Measurements from ENCODE around the gene PURA.

The PURA gene

DNA sequence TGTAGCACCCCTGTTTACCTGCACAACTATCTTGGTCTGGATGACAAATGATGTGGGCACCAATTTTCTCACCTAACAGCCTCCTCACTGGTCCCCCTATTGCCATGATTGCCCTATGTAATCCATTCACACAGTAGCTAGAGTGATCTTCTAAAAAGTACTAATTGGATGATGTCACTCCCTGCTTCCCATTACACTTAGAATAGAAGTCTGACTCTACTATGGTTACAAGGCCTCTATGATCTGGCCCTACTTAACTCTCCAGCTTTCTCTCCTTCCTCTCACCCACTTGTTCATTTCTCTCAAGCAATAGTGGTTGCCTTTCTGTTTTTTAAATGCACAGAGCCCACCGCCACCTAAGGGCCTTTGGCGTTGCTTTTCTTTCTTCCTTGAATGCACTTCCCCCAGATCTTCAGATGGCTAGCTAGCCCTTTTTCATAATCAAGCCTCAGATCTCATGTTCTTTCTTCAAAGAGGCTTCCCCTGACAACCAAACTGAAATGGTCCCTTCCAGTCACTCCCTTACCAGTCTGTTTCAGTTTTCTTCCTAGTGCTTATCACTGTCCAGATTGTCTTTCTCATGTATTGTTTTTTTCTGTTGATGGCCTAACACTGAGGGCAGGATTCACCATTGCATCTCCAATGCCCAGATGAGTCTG, 20.5 kb downstream of the PURA start:
- TF ChIP-seq RAD21 (IDR thresholded peaks at IDR 0.05; ENCODE audit: low read depth) (no peak), EP300 (IDR thresholded peaks at IDR 0.05; ENCODE audit: borderline replicate concordance) (no peak), TEAD4 (IDR thresholded peaks at IDR 0.05) (no peak)
- TF ChIP-seq, protein P1, sequence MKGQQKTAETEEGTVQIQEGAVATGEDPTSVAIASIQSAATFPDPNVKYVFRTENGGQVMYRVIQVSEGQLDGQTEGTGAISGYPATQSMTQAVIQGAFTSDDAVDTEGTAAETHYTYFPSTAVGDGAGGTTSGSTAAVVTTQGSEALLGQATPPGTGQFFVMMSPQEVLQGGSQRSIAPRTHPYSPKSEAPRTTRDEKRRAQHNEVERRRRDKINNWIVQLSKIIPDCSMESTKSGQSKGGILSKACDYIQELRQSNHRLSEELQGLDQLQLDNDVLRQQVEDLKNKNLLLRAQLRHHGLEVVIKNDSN (IDR thresholded peaks at IDR 0.05): no peak
- TF ChIP-seq, protein P2, sequence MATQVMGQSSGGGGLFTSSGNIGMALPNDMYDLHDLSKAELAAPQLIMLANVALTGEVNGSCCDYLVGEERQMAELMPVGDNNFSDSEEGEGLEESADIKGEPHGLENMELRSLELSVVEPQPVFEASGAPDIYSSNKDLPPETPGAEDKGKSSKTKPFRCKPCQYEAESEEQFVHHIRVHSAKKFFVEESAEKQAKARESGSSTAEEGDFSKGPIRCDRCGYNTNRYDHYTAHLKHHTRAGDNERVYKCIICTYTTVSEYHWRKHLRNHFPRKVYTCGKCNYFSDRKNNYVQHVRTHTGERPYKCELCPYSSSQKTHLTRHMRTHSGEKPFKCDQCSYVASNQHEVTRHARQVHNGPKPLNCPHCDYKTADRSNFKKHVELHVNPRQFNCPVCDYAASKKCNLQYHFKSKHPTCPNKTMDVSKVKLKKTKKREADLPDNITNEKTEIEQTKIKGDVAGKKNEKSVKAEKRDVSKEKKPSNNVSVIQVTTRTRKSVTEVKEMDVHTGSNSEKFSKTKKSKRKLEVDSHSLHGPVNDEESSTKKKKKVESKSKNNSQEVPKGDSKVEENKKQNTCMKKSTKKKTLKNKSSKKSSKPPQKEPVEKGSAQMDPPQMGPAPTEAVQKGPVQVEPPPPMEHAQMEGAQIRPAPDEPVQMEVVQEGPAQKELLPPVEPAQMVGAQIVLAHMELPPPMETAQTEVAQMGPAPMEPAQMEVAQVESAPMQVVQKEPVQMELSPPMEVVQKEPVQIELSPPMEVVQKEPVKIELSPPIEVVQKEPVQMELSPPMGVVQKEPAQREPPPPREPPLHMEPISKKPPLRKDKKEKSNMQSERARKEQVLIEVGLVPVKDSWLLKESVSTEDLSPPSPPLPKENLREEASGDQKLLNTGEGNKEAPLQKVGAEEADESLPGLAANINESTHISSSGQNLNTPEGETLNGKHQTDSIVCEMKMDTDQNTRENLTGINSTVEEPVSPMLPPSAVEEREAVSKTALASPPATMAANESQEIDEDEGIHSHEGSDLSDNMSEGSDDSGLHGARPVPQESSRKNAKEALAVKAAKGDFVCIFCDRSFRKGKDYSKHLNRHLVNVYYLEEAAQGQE (IDR thresholded peaks at IDR 0.05; ENCODE audit: low read depth): no peak

DNA sequence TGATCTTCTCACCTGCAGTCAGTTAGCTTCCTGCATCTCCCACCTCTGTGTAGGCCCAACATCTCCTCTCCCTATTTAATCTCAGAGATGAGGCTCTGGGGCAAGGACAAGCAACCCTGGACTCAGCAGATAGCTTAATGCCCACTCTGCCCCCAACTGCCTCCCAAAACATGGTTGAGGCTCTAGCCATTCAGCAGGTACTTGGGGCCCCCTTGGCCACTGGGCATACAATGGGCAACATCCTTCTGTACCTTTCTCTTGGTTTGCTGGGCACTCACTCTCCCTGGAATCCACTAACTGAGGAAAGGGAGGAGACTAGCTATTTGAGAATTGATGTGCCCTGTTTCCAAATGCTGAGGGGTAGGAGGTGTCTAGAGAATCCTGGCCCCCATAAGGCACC, 21.2 kb downstream of the PURA start:
- TF ChIP-seq TEAD4 (IDR thresholded peaks at IDR 0.05) (no peak), ZBTB7A (IDR thresholded peaks at IDR 0.05; ENCODE audit: low read depth) (no peak), CREB1 (IDR thresholded peaks at IDR 0.05; ENCODE audit: low read depth) (no peak), MAX (IDR thresholded peaks at IDR 0.05) (no peak)

- TF ChIP-seq RAD21 (IDR thresholded peaks at IDR 0.05; ENCODE audit: low read depth): no peak
- TF ChIP-seq TAF1 (IDR thresholded peaks at IDR 0.05; ENCODE audit: low read depth): no peak
- TF ChIP-seq NFIC (IDR thresholded peaks at IDR 0.05): no peak
- no peak for TF ChIP-seq TEAD4 (IDR thresholded peaks at IDR 0.05)
These were observed 22.7 kb downstream of the PURA start for GRCh38 chr5:140136624-140137023.

DNA sequence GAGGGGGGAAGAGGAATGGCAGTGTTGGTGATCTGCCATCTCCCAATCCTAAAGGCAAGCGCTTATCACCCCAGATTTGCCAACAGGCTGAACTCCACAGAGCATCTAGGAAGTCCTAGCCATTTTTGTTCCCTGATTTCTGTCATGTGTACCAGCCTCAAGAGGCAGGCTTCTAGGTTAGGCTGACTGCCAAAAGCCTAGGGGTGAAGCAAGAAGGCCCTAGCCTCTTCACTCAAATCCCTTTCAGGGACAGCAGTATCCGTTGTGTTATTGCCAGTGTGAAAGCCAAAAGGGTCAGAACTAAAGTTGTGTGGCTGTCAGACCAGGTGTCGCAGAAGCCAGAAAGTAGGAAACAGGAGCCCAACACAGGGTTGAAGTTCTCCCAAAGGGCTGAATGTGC, 26.5 kb downstream of the PURA start:
- TF ChIP-seq TCF12 (IDR thresholded peaks at IDR 0.05; ENCODE audit: low read depth): no peak

GRCh38 chr5:140141241-140141640, 27.3 kb downstream of the PURA start:
- TF ChIP-seq ZBTB7A (IDR thresholded peaks at IDR 0.05; ENCODE audit: low read depth) (no peak), EGR1 (IDR thresholded peaks at IDR 0.05) (no peak), FOXM1 (IDR thresholded peaks at IDR 0.05; ENCODE audit: borderline replicate concordance, low read depth) (no peak), TCF12 (IDR thresholded peaks at IDR 0.05; ENCODE audit: low read depth) (no peak), TEAD4 (IDR thresholded peaks at IDR 0.05) (no peak), NFIC (IDR thresholded peaks at IDR 0.05) (no peak), MAX (IDR thresholded peaks at IDR 0.05) (no peak), CEBPB (IDR thresholded peaks at IDR 0.05) (no peak), RAD21 (IDR thresholded peaks at IDR 0.05; ENCODE audit: low read depth) (no peak), EP300 (IDR thresholded peaks at IDR 0.05; ENCODE audit: borderline replicate concordance) (no peak), TAF1 (IDR thresholded peaks at IDR 0.05; ENCODE audit: low read depth) (no peak), CREB1 (IDR thresholded peaks at IDR 0.05; ENCODE audit: low read depth) (no peak), YY1 (IDR thresholded peaks at IDR 0.05; ENCODE audit: low read depth) (no peak)
- TF ChIP-seq, protein P2 (IDR thresholded peaks at IDR 0.05; ENCODE audit: low read depth): no peak
- TF ChIP-seq, protein P1 (IDR thresholded peaks at IDR 0.05): no peak

DNA sequence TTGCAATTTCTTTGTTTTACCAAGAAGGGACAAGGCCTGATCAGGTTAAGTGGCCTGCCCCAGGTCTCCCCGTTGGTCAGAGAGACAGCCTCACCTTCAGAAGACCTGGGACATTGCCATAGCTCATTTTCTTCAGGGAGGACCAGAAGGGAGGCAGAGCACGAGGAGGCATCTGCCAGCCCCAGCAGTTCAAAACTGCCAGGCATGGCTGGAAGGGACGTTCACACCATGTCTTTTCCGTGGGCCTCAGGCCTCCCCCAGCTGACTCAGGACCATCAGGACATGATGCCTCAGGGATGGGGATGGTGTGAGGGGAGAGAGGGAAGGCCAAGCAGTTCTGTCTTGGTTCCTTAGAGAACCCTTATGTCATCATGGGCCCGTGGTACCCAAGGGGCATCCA, 28.3 kb downstream of the PURA start:
- no peak for TF ChIP-seq TAF1 (IDR thresholded peaks at IDR 0.05; ENCODE audit: low read depth)
- TF ChIP-seq, protein P2 (IDR thresholded peaks at IDR 0.05; ENCODE audit: low read depth): no peak
- no peak for TF ChIP-seq RAD21 (IDR thresholded peaks at IDR 0.05; ENCODE audit: low read depth)
- TF ChIP-seq, protein P1 (IDR thresholded peaks at IDR 0.05): no peak
- TF ChIP-seq EGR1 (IDR thresholded peaks at IDR 0.05): no peak
- no peak for TF ChIP-seq ZBTB7A (IDR thresholded peaks at IDR 0.05; ENCODE audit: low read depth)
- no peak for TF ChIP-seq YY1 (IDR thresholded peaks at IDR 0.05; ENCODE audit: low read depth)
- no peak for TF ChIP-seq TCF12 (IDR thresholded peaks at IDR 0.05; ENCODE audit: low read depth)
- TF ChIP-seq MAX (IDR thresholded peaks at IDR 0.05): no peak
- no peak for TF ChIP-seq FOXM1 (IDR thresholded peaks at IDR 0.05; ENCODE audit: borderline replicate concordance, low read depth)
- TF ChIP-seq EP300 (IDR thresholded peaks at IDR 0.05; ENCODE audit: borderline replicate concordance): no peak
- TF ChIP-seq NFIC (IDR thresholded peaks at IDR 0.05): no peak
- no peak for TF ChIP-seq TEAD4 (IDR thresholded peaks at IDR 0.05)
- no peak for TF ChIP-seq CREB1 (IDR thresholded peaks at IDR 0.05; ENCODE audit: low read depth)
- no peak for TF ChIP-seq CEBPB (IDR thresholded peaks at IDR 0.05)
